Fibroblast of peridontal ligament (primary cell): ENCODE results near the gene NEK6.

Source experiments
- DNase-seq: peaks from one replicate; pipeline ENCODE4 v3.0.0-alpha.2; 2010; ENCODE audit errors: extremely low read depth

The NEK6 gene

GRCh38 chr9:124261736-124262648, 4.2 kb downstream of the NEK6 start:
- peak; percentile 44 for DNase-seq

GRCh38 chr9:124262649-124262972, 4.9 kb downstream of the NEK6 start:
- DNase-seq: no peak

GRCh38 chr9:124263213-124263612, 5.5 kb downstream of the NEK6 start:
- no peak for DNase-seq

GRCh38 chr9:124263800-124264426, 6.2 kb downstream of the NEK6 start:
- DNase-seq: no peak

- DNase-seq: no peak
Observed at GRCh38 chr9:124264823-124265233, 7.1 kb downstream of the NEK6 start.

- DNase-seq: no peak
Observed at GRCh38 chr9:124265551-124265950, 7.8 kb downstream of the NEK6 start.

- DNase-seq: no peak
Observed at GRCh38 chr9:124266139-124266825, 8.5 kb downstream of the NEK6 start.

- DNase-seq: no peak
Observed at GRCh38 chr9:124266826-124267201, 9.1 kb downstream of the NEK6 start.

GRCh38 chr9:124267271-124267807, 9.6 kb downstream of the NEK6 start:
- peak; percentile 61 for DNase-seq

GRCh38 chr9:124268248-124268647, 10.5 kb downstream of the NEK6 start:
- DNase-seq: no peak

- no peak for DNase-seq
Observed at GRCh38 chr9:124268661-124269060, 10.9 kb downstream of the NEK6 start.

GRCh38 chr9:124269556-124269955, 11.8 kb downstream of the NEK6 start:
- DNase-seq: no peak

- DNase-seq: no peak
Observed at GRCh38 chr9:124270504-124271335, 13.0 kb downstream of the NEK6 start.

GRCh38 chr9:124271660-124272059, 13.9 kb downstream of the NEK6 start:
- no peak for DNase-seq

GRCh38 chr9:124272118-124272517, 14.4 kb downstream of the NEK6 start:
- DNase-seq: no peak

GRCh38 chr9:124272979-124273378, 15.2 kb downstream of the NEK6 start:
- no peak for DNase-seq

- DNase-seq: no peak
Observed at GRCh38 chr9:124273427-124274160, 15.8 kb downstream of the NEK6 start.

GRCh38 chr9:124274226-124274625, 16.5 kb downstream of the NEK6 start:
- DNase-seq: no peak

GRCh38 chr9:124274738-124275137, 17.0 kb downstream of the NEK6 start:
- DNase-seq: no peak

GRCh38 chr9:124277420-124277819, 19.7 kb downstream of the NEK6 start:
- DNase-seq: no peak

- no peak for DNase-seq
Observed at GRCh38 chr9:124278054-124278540, 20.3 kb downstream of the NEK6 start.
